HG02943 (cell line): Measurements from ENCODE around the gene FLVCR2.

Experiments
- ATAC-seq: cut with Tn5 transposase; IDR thresholded peaks from one replicate; pipeline ENCODE4 v1.9.1; 2021; ENCODE audit warnings: mild to moderate bottlenecking, low read depth, moderate library complexity; ENCODE audit not compliant: unreplicated experiment

FLVCR2 gene

GRCh38 chr14:75553761-75554364 is 24.6 kb upstream of the FLVCR2 start:
- no peak for ATAC-seq

- no peak for ATAC-seq
Observed at GRCh38 chr14:75554482-75554881, 23.9 kb upstream of the FLVCR2 start.

- no peak for ATAC-seq
Observed at GRCh38 chr14:75558440-75558839, 20.0 kb upstream of the FLVCR2 start.

- no peak for ATAC-seq
Observed at GRCh38 chr14:75559045-75559444, 19.4 kb upstream of the FLVCR2 start.

GRCh38 chr14:75559451-75560222 is 18.8 kb upstream of the FLVCR2 start:
- ATAC-seq = no peak

GRCh38 chr14:75561013-75561432 is 17.4 kb upstream of the FLVCR2 start:
- no peak for ATAC-seq

GRCh38 chr14:75562089-75562488 is 16.3 kb upstream of the FLVCR2 start:
- no peak for ATAC-seq

- ATAC-seq = no peak
Observed at GRCh38 chr14:75562489-75562888, 15.9 kb upstream of the FLVCR2 start.

- no peak for ATAC-seq
Observed at GRCh38 chr14:75563931-75564330, 14.5 kb upstream of the FLVCR2 start.

GRCh38 chr14:75565056-75565455 is 13.4 kb upstream of the FLVCR2 start:
- no peak for ATAC-seq

GRCh38 chr14:75566321-75566720 is 12.1 kb upstream of the FLVCR2 start:
- no peak for ATAC-seq

- no peak for ATAC-seq
Observed at GRCh38 chr14:75566752-75567151, 11.7 kb upstream of the FLVCR2 start.

- no peak for ATAC-seq
Observed at GRCh38 chr14:75568140-75568539, 10.3 kb upstream of the FLVCR2 start.

GRCh38 chr14:75568791-75569190 is 9.6 kb upstream of the FLVCR2 start:
- ATAC-seq = no peak

GRCh38 chr14:75570797-75571196 is 7.6 kb upstream of the FLVCR2 start:
- no peak for ATAC-seq

GRCh38 chr14:75572104-75572503 is 6.3 kb upstream of the FLVCR2 start:
- ATAC-seq = no peak

GRCh38 chr14:75577090-75577489 is 1.3 kb upstream of the FLVCR2 start:
- ATAC-seq = no peak

- peak; percentile 80 for ATAC-seq
Observed at GRCh38 chr14:75577729-75578101, 705 bp upstream of the FLVCR2 start.

GRCh38 chr14:75578786-75579337 is 442 bp downstream of the FLVCR2 start:
- peak; percentile 11 for ATAC-seq

- no peak for ATAC-seq
Observed at GRCh38 chr14:75579338-75579864, 981 bp downstream of the FLVCR2 start.

GRCh38 chr14:75579882-75580281 is 1.5 kb downstream of the FLVCR2 start:
- no peak for ATAC-seq

GRCh38 chr14:75587388-75587787 is 9.0 kb downstream of the FLVCR2 start:
- ATAC-seq = no peak
